GM23338 (cell line): ENCODE results near the gene PREP.

Source experiments
- CREB1 ChIP-seq: fragments of 250-450 bp; sonication (Bioruptor Pico); IDR thresholded peaks from 2 replicates; pipeline ENCODE4 v1.5.0; 2020; ENCODE audit warnings: low read depth, mild to moderate bottlenecking, moderate library complexity
- EZH2 ChIP-seq: fragments of 200-600 bp; sonication (generic); IDR thresholded peaks from one replicate; pipeline ENCODE4 v1.8.0; 2017; ENCODE audit warnings: antibody characterized with exemption, mild to moderate bottlenecking, low read depth; ENCODE audit not compliant: unreplicated experiment
- JUNB ChIP-seq: IDR thresholded peaks from one replicate; pipeline ENCODE4 v1.6.1; 2016; ENCODE audit warnings: antibody characterized with exemption; ENCODE audit not compliant: unreplicated experiment
- POLR2AphosphoS5 ChIP-seq: IDR thresholded peaks from 2 replicates; pipeline ENCODE4 v1.6.1; 2016; ENCODE audit warnings: antibody characterized with exemption, low read depth
- STAT1 ChIP-seq: IDR thresholded peaks from one replicate; pipeline ENCODE4 v1.6.1; 2016; ENCODE audit warnings: antibody characterized with exemption; ENCODE audit not compliant: unreplicated experiment
- TF ChIP-seq, protein P1 (sequence below), 2 experiments: fragments of 200-600 bp in 1 of 2; sonication (generic) in 1 of 2; conservative IDR thresholded peaks; 2 replicates each; pipeline versions ENCODE4 v1.5.1 to v1.6.1; 2016 to 2017; ENCODE audit warnings: antibody characterized with exemption in 2 of 2, low read depth in 2 of 2, mild to moderate bottlenecking in 2 of 2, moderate library complexity in 1 of 2

DNA sequence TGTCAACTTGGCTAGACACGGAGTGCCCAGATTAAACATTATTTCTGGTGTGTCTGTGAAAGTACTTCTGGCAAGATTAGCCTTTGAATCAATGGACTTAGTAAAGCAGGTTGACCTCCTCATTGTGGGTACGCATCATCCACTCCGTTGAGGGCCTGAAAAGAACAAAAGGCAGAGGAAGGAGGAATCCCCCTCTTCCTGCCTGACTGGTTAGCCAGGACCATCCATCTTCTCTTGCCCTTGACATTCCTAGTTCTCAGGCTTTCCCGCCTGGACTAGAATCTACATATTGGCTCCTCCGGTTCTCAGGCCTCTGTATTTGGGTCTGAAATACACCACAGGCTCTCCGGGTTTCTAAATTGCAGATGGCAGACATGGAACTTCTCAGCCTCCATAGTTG, 149.1 kb downstream of the PREP start:
- TF ChIP-seq, protein P1, sequence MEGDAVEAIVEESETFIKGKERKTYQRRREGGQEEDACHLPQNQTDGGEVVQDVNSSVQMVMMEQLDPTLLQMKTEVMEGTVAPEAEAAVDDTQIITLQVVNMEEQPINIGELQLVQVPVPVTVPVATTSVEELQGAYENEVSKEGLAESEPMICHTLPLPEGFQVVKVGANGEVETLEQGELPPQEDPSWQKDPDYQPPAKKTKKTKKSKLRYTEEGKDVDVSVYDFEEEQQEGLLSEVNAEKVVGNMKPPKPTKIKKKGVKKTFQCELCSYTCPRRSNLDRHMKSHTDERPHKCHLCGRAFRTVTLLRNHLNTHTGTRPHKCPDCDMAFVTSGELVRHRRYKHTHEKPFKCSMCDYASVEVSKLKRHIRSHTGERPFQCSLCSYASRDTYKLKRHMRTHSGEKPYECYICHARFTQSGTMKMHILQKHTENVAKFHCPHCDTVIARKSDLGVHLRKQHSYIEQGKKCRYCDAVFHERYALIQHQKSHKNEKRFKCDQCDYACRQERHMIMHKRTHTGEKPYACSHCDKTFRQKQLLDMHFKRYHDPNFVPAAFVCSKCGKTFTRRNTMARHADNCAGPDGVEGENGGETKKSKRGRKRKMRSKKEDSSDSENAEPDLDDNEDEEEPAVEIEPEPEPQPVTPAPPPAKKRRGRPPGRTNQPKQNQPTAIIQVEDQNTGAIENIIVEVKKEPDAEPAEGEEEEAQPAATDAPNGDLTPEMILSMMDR (conservative IDR thresholded peaks at IDR 0.05; ENCODE audit: low read depth in 2 of 2), result no peak
- TF ChIP-seq JUNB, result no peak
- no peak for TF ChIP-seq CREB1 (CRISPR knock-in tag)
- TF ChIP-seq EZH2, result no peak
- TF ChIP-seq POLR2AphosphoS5, result no peak
- TF ChIP-seq STAT1, result no peak
